ENCODE results near the gene CTSV.
"Not testable (repeated sequence)": the region's sequence is repeated elsewhere in the genome, so short reads cannot be mapped to it uniquely, and the experiment has no call there.

CTSV gene

GRCh38 chr9:97039514-97039860 lies 545 bp upstream of the CTSV start:
- no peak for DNase-seq

DNA sequence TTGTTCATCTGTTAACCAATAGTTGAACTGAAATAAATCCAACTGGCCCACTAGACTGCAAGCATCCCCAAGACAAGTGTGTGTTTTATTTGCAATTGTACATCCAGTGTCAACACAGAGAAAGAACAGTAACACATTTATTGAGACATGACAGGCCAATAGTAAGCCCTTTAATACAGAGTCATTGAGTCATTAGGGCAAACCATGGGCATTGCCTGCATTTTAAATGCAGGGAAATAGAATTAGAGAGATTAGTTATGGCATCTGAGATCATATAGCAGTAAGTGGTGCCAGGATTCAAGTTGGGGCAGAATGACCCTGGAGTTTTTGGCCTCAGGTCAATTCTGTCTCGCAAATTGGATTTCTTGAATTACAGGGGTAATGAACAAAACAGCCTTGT lies 15.4 kb downstream of the CTSV start:
- not testable (repeated sequence) for DNase-seq

DNA sequence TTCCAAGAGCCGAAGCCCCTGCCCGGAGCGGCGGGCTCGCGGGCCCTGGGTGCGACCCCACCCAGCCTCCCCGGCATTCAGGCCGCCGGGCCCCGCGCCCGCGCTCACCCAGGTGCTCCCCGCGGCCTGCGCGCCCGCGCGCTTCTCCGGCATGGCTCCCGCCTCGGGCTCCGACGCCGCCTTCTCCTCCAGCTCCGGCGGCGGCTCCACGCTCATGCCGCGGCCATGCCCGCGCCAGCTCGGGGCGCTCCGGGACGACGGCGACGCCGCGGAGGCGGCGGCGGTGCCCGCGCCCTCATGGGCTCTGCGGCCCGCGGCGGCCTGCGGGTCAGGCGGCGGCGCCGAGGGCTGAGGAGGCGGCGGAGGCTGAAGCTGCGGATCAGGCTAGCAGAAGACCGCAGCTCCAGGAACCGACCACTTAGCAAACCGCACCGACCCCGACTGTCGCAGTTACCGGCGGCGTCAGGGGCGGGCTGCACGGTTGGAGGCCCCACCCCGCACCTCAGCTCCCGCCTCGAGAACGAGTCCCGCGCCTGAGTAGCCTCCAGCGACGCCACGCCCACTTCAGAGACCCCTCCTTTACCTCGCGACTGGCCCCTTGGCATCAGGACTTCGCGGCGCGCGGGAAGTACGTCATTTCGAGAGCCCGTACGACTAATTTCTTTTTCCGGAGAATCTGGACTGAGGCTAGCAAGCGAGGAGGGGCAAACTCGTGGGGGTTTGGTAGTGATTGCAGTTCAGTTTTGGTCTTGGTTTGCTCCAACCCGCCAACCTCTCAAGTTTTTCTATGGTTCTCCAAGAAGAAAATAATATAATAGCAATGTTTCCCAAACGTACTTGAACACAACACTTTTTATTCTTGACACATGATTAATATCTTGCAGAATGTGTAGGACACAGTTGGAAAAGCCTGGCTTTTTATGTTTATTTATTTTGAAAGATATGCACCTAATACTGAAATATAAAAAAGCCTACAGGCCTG lies 25.5 kb downstream of the CTSV start:
- peak; percentile 73 to 76 for DNase-seq

- DNase-seq = peak in 1 of 2 donors; percentile 6
Observed at GRCh38 chr9:97012617-97013016, 26.3 kb downstream of the CTSV start.

DNA sequence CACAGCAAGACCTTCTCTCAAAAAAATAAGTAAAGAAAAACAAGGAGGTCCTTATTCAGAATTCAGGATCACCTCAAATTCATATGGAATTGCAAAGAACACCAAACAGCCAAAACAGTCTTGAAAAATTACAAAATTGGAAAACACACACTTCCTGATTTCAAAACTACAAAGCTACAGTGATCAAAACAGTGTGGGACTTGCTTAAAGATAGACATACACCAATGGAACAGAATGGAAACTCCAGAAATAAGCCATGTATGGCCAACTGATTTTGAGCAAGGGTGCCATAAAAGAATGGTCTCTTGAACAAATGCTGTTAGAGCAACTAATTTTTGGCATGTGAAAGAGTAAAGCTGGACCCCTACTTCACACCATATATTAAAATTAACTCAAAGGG lies 36.7 kb downstream of the CTSV start:
- not testable (repeated sequence) for DNase-seq

DNA sequence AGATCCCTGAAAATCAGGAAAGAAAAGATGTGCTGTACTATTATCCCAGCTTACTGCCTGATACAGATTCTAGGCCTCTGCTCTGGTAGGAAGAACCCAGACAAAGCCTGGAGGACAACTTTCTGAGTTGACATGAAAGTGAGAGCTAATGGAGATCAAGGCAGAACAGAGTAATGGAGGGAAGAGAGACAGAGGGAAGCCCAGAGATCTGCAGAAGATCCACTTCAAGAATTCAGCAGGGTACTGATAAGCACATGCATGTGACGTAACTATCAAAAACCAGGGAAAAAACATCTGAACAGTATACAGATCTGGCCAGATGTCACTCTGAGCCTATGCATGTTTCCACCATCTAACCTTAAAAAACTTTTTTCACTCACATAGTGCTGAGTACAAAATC lies 37.6 kb downstream of the CTSV start:
- DNase-seq = not testable (repeated sequence)

GRCh38 chr9:97000139-97000787 lies 38.7 kb downstream of the CTSV start:
- not testable (repeated sequence) for DNase-seq

DNA sequence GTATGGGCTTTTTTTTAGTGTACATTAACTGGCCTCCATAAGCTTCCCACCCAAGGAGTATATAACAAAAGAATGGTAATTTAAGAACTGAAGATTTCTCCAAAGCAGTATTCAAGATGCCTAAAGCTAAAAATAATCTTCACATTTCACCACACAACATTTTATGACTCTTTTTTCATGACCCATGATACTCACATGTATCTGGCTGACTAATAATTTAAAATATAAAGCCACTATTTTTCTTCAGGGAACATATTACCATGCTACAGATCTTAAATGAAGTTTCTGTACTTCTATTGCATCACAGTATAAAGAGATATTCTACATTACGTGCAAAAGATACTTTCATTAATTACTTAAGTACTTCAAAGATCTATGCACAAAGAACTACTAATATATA lies 39.2 kb downstream of the CTSV start:
- DNase-seq = not testable (repeated sequence)

DNA sequence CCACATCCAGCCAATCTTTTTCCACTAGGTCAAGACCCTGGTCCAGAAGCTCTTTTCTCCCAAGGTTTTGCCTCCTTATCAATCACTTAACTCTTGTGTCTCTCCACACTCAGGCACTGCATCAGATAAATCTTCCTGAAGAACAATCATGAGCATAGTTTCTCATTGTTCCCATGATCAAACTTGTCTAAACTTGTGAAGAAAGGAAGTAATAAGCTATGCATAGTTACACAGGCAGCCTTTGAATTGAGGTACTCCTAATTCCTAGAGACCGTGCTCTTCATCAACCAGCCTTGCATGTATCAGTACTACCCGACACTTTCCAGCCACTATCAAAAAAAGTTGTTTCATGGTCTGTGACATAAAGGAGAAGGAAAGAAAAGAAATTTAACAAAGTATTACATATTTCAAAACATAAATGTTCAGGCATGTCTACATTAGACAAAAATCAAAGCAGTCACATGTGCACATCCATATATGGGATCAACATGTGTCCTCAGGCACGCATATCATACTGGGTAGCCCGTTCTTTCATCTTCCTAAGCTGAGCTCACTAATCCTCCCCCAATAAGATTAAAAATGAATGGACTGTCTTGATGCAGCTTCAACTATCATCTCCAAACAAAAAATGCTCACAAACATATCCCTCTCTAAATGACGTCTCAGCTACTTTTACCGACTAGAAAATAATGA lies 41.8 kb downstream of the CTSV start:
- DNase-seq = not testable (repeated sequence)

DNA sequence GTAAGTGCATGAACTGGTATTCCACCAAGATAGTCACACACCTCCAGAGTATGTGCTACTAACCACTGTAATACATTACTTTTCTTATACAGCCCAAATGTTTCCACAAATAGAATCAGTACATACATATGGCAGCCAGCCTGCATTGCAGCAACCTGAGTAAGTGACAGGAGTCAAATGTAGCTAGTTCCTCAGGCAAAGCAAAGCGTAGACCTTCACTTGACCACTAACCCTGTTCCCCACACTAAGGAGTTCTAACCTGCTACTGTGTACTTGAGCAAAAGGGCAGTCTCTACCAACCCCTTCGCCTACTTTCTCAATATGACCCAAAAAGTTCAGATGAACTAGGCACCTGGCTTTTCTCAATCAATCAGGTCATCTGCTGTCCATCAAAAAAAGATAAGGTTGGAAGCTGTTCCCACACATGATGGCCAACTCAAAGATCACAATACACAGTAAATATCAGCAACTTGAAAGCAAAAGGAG lies 44.4 kb downstream of the CTSV start:
- DNase-seq = not testable (repeated sequence)

DNA sequence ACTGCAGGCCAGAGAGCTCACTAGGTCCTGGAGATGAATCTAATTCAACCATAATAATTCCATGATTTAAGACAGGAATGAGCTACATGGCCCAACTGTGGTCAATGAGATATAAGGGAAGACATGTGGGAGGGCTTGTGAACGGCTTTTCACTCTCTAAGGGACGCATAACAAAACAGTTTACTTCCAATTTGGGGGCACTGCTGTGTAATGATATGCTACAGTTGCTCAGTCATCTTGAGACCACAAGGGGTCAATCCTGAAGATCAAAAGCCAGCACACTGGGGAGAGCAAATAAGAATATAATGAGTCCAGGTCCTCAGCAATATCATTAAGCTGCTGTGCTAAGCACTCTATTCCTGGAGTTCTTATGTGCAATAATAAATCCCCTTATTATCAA lies 46.6 kb downstream of the CTSV start:
- DNase-seq = not testable (repeated sequence)

DNA sequence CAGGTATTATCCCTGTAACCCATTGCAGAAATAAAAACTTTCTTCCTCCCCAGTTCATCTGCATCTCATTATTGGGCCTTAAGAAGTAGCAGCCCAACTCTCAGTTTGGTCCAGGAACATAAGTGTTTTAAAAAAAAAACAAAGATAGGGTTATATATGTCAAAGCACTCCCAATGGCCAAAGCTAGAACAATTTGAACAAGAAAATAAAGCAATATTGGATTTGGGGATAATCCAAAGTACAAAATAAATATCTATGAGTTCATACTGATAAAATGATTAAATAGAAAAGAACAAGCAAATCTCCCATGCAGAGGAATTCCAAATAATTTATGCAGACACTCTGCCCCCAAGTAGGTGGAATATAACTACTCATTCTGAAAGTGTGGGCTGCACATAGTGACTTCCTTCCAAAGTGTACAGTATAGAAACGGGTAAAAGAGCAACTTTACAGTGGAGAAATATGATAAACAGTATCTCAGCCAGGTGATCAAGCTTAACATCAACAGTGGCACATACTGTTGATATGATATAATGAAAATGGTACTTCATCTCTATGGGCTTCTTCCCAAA lies 49.1 kb downstream of the CTSV start:
- DNase-seq = not testable (repeated sequence)

GRCh38 chr9:96984887-96985286 lies 54.1 kb downstream of the CTSV start:
- not testable (repeated sequence) for DNase-seq

- DNase-seq = not testable (repeated sequence)
Observed at GRCh38 chr9:96984139-96984538, 54.8 kb downstream of the CTSV start.

GRCh38 chr9:96983496-96984122 lies 55.3 kb downstream of the CTSV start:
- DNase-seq = not testable (repeated sequence)
